ENCODE data around the gene MT1X.

MT1X gene

DNA sequence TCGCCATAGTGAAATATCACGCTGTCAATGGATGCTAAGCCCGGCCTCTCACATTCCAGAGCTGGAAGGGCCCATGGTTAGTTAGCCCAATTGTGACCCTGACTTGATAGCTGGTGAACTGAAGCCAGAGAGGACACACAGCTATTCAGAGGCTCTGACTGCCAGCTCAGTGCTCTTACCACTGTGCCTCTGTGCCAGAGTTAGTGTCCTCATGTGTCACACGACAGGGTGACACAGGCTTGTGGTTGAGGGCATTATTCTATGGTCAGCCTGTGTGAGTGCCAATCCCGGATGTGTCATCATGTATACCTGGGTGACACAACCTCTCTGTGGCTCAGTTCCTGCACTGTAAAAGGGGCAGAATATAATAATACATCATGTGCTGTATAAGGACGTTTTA is 2.5 kb upstream of the MT1X start:
- DNase-seq = no peak

DNA sequence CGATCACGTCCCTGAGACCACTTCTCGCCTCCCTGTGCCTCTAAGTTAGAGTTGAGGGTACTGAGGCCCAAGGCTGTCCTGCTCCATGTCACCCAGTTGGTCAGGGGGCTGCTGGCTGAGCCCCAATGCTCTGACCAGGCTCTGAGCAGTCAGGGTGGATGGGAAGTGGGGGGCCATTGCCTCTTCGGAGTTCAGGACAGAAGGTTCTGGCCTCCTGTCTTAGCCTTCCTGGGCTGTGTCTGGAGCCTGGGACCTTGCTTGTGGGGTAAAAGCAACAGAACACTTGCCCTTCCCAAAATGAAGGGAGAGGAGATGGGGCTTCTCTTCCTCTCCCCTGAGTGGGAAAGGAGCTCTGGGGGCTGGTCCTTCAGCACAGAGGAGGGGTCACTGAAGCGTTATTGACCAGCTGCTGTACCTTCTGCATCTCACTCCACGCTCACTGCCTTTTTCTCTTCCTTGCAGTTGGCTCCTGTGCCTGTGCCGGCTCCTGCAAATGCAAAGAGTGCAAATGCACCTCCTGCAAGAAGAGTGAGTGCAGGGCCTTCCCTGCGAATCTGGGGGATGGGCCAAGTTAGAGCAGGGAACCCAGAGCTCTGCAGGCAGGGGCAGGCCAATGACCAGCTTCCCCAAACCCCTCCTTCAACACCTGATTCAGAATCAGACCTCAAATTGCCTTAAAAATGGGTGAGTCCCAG is 580 bp downstream of the MT1X start:
- no peak for DNase-seq

DNA sequence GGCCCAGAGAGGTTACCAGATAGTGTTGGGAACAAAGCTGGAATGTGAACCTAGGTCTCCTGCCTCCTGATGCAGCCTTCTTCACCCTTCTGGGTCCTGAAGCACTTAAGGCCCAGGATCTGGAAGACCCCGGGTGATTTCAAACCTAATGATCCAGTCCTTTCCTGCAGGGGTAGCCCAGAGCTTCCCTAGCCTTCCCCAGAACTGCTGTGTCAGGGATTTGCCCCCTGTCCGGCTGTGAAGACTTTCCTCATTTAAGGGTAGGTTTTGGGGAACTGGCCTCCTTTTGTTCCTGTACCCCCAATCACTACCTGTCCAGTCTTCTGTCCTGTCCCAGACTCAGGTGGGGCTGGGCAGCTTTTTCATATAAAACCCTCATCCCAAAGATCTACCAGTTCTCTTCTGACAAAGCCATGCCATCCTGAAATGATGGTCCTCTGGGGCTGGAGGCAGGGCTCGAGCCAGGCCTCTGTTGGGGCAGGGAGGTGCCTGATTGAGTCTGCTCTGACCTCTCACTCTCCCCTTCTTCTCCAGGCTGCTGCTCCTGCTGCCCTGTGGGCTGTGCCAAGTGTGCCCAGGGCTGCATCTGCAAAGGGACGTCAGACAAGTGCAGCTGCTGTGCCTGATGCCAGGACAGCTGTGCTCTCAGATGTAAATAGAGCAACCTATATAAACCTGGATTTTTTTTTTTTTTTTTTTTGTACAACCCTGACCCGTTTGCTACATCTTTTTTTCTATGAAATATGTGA is 1.3 kb downstream of the MT1X start:
- DNase-seq = no peak

DNA sequence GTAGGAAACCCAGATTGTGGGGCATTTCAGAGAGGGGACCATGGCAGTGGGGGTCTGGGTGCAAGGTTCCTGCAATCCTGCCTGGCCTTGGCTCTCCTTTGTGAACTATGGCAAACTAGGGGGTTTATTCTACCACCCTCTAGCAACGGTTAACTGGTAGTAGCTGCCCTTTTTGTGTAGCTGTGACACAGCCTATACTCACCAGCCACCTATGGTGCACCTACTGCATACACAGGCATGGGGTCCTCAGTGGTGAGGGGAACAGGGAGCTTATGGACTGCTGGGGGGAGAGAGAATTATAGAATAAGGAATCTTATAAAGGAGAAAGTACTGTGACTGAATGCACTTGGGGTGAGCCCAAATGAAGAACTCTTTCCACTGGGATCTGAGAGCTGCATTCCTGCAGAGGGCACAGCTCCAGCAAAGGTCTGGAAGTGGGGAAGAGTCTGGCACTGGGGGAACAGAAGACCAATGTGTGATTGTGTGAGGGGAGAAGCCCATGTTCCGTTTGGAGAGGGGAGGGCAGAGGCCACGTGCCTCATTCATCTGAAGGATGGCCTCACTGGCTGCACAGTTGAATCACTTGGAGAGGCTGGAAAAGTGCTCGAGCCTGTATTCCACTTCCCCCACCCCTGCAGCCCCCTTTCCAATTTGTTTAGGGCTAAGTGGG is 2.1 kb downstream of the MT1X start:
- DNase-seq = no peak

DNA sequence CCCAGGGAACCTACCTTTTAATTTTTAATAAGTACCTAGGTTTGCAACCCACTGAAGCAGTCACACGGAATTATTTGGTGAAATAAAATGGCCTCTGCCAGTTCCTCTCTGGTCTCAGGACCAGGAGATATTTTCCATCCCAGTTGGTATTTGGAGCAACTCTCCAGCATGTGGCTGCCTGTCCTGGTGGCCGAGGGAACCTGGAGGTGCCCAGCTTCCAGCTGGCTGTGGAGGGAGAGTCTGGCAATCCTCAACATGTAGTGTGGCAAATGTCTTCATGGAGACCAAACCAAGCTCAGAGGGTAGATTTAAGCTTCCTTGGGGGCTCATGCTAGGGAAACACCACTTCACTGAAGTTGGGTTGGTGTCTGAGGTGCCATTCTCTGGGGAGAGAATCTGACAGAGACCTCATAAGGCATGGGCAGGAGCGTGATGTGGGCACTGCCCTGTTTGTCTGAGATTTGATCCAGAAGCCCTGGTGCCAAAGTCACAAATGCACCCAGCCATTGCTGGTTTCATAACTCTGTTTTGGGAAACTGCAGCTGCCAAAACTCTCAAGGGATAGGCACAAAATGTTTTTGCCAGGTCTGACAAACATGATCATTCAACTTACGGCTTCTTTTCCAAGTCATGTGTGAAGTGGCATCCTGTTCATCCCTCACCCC is 2.8 kb downstream of the MT1X start:
- DNase-seq = peak in 1 of 2 experiments; percentile 39

DNA sequence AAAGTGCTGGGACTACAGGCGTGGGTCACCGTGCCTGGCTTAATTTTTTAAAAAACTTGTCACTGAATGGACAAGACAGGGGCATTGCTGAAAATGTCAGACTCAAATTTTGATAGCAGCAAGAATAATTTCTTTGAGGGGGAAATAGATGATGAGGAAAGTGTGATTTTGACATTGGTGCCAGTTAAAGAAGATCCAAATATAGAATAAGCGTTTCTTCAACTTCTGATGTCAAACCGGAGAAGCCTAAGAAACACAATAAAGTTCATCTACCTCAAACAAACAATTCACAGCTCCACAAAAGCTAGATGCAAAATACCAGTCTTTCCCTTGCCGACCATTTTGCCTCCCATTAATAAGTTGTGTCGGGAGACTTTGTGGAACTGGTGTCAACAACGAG is 4.5 kb downstream of the MT1X start:
- no peak for DNase-seq

DNA sequence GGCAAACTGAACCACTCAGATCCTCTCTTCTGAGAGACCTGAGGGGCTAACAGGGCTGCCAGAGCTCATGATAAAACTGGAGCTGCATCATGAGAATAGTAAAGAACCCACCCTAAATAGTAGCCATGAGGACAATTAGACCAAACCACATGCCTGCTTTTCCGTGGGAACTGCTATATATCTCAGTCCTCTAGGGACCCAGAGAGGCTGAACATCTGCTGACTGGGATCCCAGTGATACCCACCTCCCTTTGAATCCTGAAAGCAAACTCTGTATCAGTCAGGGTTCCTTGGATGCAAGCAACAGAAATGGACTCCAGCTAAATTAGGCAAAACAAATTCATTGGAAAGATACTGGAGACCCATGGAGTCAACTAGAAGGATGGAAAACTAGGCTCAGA is 6.5 kb downstream of the MT1X start:
- no peak for DNase-seq

DNA sequence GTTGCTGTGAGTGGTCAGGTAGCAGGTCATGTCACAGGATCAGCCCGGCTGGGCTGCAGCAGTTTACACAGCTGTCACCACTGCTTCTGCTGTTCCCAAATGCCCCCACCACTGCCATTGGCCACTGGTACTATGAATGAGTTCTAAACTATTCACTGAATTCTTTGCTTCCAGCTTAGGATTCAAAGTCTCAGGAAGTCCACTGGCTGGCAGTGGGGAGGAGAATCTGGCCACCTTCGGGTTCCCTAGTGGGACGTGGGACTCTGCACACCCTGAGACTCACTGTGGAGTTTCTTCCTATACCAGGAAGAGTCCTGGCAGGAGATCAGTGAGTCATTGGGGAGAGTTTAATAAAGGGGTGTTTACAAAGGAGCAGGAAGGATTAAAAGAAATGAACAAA is 6.9 kb downstream of the MT1X start:
- DNase-seq = no peak

DNA sequence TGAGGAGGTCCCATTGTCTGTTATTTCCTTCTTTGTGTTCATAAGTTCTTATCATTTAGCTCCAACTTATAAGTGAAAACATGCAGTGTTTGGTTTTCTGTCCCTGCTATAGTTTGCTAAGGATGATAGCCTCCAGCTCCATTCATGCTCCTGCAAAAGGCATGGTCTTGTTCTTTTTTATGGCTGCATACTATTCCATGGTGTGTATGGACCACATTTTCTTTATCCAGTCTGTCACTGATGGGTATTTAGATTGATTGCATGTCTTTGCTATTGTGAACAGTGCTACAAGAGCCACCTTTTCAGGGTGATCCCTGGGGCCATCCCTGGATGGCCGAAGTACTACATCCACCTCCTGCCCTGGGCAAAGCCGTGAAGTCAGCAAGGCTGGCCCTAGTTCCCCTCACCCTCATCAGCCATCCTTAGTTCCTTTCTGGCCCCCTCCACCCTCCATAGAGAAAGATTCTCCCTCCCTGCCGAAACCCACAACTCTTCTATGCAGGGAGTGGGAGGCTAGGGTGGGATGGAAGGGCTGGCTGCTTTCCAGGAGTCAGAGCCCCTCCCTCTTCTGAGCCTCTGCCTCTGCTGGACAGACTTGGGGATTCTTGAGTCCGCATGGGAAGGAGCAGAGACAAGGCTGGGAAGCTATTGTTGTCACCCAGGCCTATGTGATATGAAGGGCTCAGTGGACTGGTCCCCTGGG is 8.3 kb downstream of the MT1X start:
- DNase-seq = no peak

DNA sequence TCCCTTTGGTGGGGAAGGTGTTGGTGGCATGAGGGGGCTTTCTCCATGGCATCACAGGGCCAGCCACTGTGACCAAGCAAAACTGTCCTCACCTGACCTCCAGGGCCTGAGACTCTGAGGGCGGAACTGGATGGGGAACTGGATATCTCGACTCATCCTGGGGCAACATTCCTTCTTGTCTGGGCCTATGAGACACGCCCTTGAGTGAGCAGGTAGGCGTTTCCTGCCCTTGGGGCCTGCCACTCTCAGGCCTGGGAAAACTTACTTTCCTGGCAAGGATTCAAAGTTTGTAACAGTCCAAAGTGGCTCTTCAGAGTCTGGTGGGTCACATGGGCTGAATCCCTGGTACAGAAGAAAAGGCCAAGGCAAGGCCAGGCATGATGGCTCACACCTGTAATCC is 9.6 kb downstream of the MT1X start:
- DNase-seq = no peak

DNA sequence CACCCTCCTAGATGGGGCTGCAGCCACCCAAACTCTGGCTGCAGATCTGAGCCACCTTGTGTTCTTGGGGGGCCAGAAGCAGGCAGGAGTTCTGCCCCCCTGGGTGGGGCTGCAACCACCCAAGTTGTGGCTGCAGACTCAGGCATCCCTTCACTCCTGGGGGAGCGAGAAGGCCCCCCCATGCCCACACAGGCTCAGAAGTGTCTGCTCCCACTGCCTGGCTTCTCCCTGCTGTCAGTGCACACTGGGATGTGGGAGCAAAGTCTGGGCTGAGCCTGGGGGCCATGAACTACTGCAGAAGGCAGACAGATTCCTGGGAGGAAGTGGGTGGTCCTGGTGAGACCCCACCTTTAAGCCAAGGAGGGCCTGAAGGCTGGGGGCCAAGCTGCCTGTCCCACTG is 13.0 kb downstream of the MT1X start:
- DNase-seq = no peak

DNA sequence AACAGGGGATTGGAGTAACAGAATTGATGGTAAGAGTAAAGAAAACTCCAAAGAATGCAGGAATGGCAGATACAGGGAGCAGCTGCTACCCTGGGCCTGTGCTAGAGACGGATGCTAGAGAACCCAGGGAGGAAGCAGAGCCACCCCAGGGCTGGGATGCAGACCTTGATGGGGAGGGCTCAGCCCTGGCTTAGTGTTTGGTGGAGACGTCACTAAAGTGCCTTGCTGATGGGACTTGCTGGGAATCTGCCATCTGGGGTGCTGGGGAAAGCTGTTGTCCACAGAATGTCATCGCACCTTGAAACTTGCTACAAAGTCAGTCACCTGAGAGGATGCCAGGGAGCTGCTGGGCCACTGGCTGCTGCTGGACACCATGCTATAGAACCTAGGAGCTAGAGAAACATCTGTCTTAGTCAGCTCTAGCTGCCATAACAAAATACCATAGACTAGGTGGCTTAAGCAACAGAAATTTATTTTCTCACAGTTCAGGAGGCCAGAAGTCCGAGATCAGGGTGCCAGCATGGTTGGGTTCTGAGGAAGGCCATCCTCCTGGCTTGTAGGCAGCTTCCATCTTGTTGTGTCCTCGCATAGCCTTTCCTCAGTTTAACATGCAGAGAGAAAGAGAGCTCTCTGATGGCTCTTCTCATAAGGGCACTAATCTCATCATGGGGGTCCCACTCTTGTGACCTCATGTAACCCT is 15.3 kb downstream of the MT1X start:
- DNase-seq = no peak

DNA sequence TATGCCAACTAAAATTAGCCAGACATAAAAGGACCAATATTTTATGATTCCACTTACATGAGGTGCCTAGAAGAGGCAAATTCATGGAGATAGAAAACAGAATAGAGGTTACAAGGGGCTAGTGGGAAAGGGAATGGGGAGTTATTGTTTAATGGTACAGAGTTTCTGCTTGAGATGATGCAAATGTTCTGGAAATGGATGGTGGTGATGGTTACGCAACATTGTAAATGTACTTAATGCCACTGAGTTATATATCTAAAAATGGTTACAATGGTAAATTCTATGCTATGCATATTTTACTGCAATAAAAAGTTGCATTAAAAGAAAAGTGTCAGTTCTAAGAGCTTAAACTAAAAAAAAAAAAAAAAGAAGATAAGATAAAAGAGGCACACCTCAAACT is 17.9 kb downstream of the MT1X start:
- DNase-seq = no peak

DNA sequence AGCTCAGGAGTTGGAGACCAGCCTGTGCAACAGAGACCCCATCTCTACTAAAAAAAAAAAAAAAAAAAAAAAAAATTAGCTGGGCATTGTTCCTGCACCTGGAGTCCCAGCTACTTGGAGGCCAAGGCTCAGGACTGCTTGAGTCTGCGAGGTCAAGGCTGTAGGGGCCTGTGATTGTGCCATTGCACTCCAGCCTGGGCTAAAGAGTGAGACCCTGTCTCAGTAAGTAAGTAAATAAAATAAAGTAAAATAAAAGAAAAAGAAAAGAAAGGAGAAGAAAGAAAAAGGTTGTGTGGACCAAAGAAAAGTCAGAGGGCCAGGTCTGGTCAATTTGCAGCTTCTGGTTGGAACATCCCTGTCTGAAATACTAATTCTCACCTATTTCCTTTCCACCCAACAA is 18.4 kb downstream of the MT1X start:
- DNase-seq = no peak

DNA sequence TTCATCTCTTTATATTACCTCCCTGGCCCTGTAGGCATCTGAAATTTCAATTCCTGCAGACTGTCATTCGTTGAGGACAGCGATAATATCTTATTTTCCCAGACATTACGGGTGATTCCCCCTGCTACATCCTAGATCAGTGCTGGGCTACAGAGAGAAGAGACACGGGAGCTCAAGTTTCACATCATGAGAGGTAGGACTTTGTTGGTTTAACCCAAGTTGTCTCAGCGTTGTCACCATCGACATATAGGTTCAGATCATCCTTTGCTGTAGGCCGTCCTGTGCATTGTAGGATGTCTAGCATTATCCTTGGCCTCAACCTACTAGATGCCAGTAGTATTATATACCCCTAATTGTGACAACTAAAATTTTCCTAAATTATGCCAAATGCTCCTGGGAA is 19.3 kb downstream of the MT1X start:
- no peak for DNase-seq

DNA sequence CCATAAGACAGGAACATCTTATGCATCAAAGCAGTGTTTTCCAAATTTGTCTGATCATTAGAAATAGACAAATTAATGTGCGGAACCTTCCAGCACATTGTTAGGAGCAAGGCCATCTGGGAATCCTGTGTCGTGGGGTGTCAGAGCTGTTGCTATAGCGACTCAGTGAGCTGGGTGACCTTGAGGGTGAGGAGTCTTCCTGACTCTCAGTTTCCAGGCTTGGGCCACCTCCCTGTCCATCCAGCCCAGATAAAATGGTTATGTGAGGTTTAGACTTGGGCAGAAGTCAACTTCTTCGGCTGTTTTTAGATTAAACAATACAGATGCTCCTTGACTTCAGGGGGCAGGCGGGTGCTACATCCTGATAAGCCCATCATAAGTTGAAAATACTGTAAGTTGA is 20.6 kb downstream of the MT1X start:
- DNase-seq = no peak

DNA sequence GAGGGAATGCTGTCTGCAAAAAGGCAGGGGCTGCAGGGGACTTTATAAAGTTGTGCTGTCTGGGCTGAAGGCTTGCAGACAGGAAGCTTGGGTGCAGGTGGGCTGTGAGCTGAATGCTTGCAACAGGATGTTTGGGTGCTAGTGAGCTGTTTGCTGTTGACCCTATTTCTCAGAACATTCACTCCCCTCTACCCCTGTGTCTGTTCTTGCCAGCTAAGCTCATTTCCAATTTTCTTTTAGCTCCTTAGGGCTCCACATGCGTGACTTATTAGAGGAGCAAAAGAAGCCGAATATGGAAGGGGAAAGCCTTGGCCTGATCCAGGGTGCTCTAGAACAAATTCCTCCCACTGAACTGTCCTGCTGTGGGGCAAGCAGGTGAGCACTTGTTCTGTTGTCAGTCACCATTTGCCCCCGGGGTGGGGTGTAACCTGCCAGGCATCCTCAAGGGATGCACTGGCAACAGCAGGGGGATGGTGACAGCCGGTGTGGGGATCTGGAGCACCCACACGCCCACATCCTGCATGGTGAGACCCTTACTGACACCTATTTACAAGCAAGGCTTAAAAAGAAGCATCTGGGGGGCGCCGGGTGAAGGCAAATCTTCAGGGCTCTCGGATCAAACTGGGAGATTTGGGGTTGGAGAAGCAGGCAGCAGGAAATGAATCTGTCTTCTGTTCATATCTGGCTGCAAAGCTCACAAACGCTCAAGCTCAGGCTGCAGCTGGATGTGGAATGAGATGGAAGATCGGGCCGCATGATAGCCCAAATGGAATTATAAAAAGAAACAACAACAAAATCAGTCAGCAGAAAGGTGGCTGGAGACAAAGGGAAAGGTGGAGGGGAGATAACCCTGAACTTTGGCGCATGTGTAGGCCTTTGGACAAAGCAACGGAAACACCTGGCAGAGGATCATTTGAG is 26.5 kb downstream of the MT1X start:
- DNase-seq = no peak

DNA sequence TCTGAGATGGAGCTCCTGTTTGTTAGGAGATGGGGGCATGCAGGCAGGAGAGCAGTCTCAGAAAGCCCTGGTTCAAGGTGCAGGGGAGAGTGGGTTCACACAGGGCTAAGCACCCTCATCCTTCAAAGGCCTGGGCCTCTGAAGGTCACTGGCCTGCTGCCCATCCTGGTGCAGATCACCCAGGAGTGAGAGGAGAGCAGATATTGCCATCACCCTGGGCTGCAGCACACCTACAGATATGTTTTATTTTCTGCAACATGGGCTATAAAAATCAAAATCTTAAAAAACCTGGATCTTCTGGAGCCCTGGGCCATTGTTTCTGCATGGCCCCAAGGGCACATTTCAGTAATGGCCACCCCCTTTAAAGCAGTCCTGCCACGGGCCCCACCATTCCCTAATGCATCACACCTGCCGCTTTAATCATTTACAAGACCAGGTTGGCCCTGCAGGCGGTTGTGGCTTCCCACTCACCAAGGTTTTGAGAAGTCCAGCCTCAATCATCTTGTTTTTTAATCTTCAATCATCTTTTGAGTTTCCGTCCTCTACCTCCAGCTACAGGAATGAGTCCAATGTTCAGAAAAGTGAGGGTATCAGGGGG is 27.3 kb downstream of the MT1X start:
- DNase-seq = no peak

DNA sequence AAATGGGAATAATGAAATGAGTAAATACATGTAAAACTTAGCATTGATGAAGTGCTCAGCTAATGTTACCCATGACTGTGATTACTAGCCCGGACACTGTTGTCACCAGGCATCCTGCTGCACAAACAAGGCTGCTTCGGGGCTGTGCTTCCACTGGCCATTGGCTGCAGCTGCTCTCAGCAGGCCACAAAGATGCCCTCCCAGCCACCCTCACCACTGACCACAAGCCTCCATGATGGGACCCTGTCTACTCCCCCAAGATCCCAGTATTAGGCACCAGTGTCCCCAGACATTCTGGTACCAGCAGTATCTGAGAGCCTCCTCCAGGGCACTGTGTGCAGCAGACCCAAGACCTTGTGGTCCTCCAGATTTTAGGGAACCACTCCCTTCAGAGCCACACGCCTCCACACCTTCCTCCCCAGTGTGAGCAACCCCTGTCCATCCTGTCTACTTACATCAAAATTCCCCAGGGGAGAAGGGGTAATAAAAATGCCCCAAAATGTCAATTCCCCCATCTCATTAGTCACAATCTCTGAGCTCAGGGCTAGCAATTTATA is 28.0 kb downstream of the MT1X start:
- no peak for DNase-seq

DNA sequence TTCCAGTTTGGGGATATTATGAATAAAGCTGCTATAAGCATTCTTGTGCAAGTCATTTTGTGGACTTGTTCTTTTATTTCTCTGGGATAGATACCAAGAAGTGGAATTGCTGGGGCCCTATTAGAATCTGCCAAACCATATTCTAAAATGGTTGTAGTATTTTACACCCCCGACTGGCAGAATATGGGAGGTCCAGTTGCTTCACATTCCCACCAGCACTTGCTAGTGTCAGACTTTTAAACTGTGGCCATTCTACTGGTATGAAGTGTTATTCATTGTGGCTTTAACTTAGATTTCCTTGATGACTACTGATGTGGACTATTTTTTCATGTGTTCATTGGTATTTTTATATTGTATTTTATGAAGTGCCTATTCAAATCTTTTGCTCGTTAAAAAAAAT is 29.6 kb downstream of the MT1X start:
- DNase-seq = no peak

DNA sequence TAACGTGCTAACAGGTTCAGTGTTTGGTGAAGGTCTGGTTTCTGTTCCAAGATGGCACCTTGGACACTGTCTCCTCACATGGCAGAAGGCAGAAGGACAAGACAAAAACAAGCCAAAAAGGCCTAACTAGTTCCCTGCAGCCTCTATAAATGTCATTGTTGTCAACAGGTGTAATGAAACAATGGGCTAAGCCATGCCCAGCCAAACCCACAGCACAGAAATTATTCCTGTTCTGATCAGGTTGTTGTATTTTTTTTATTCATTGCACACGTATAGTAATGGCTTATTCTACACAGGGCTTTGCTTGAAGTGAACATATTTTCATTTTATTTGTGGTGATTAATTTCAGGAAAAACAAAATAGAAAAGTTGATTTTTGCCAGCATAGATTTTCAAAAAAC is 31.5 kb downstream of the MT1X start:
- no peak for DNase-seq
